GM06990 (cell line): ENCODE results near the gene SLC6A2.

ENCODE experiments used
- DNase-seq: peaks from one replicate; pipeline ENCODE4 v3.0.0-alpha.2; 2011; ENCODE audit not compliant: insufficient read length; ENCODE audit errors: extremely low read depth
- H3K27me3 ChIP-seq: replicated peaks from 2 replicates; pipeline ENCODE4 v1.6.0; 2011; ENCODE audit warnings: low read length; ENCODE audit not compliant: control insufficient read depth, insufficient read depth
- H3K36me3 ChIP-seq: 2 replicates; pipeline ENCODE4 v1.5.1; 2011; ENCODE audit warnings: low read length; ENCODE audit not compliant: control insufficient read depth, insufficient read depth
- H3K4me3 ChIP-seq: replicated peaks from 2 replicates; pipeline ENCODE4 v1.5.1; 2011; ENCODE audit warnings: low read depth, mild to moderate bottlenecking, control low read depth, low read length
- CTCF ChIP-seq: IDR thresholded peaks from 2 replicates; pipeline ENCODE4 v1.5.1; 2011; ENCODE audit warnings: low read length, control low read depth, mild to moderate bottlenecking, inconsistent platforms; ENCODE audit not compliant: insufficient read depth, poor library complexity, severe bottlenecking

SLC6A2 gene

GRCh38 chr16:55713103-55713502 lies 57.3 kb downstream of the SLC6A2 start:
- no peak for DNase-seq
- H3K36me3 ChIP-seq: no peaks in the 10 kb centered on the region
- H3K27me3 ChIP-seq: no peaks in the 10 kb centered on the region
- no peak for TF ChIP-seq CTCF
- H3K4me3 ChIP-seq: no peak overlapping the region

GRCh38 chr16:55717326-55717725 lies 61.5 kb downstream of the SLC6A2 start:
- no peaks in the 10 kb centered on the region for H3K36me3 ChIP-seq
- no peak for DNase-seq
- no peak overlapping the region for H3K4me3 ChIP-seq
- TF ChIP-seq CTCF: no peak
- no peaks in the 10 kb centered on the region for H3K27me3 ChIP-seq

- Histone ChIP-seq H3K4me3 (no peak overlapping the region), H3K36me3 (no peaks in the 10 kb centered on the region), H3K27me3 (no peaks in the 10 kb centered on the region)
- DNase-seq: no peak
- no peak for TF ChIP-seq CTCF
Observed at GRCh38 chr16:55725055-55725777, 69.4 kb downstream of the SLC6A2 start.

GRCh38 chr16:55728797-55729196 lies 73.0 kb downstream of the SLC6A2 start:
- Histone ChIP-seq H3K36me3 (no peaks in the 10 kb centered on the region), H3K4me3 (no peak overlapping the region), H3K27me3 (no peaks in the 10 kb centered on the region)
- DNase-seq: no peak
- TF ChIP-seq CTCF: no peak

- Histone ChIP-seq H3K27me3 (no peaks in the 10 kb centered on the region), H3K4me3 (no peak overlapping the region), H3K36me3 (no peaks in the 10 kb centered on the region)
- no peak for TF ChIP-seq CTCF
- DNase-seq: no peak
Observed at GRCh38 chr16:55730115-55730514, 74.3 kb downstream of the SLC6A2 start.

GRCh38 chr16:55732496-55732895 lies 76.7 kb downstream of the SLC6A2 start:
- no peak for TF ChIP-seq CTCF
- H3K4me3 ChIP-seq: no peak overlapping the region
- no peaks in the 10 kb centered on the region for H3K27me3 ChIP-seq
- no peak for DNase-seq
- no peaks in the 10 kb centered on the region for H3K36me3 ChIP-seq
